HG03521 (cell line): ENCODE data around the gene CCT4.
"Not testable (repeated sequence)": the region's sequence is repeated elsewhere in the genome, so short reads cannot be mapped to it uniquely, and the experiment has no call there.

Source experiments
- ATAC-seq: cut with Tn5 transposase; IDR thresholded peaks from one replicate; pipeline ENCODE4 v1.9.1; 2021; ENCODE audit warnings: mild to moderate bottlenecking, moderate library complexity; ENCODE audit not compliant: unreplicated experiment

Gene CCT4

DNA sequence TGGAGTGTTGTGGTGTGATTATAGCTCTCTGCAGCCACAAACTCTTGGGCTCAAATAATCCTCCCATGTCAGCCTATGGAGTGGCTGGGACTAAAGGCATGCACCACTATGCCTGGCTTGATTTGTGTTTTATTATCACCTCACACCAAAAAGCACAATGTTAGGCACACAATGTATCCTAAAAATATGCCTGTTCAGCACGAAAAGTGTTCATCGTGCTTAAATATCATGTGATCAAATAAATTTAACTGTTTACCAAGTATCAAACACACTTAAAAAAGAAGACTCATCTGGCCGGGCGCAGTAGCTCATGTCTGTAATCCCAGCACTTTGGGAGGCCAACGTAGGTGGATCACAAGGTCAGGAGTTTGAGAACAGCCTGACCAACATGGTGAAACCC, 5.6 kb downstream of the CCT4 start:
- no peak for ATAC-seq

GRCh38 chr2:61879351-61879750, 9.1 kb downstream of the CCT4 start:
- ATAC-seq: not testable (repeated sequence)

- ATAC-seq: no peak
Observed at GRCh38 chr2:61878761-61879160, 9.7 kb downstream of the CCT4 start.

GRCh38 chr2:61877571-61878245, 10.7 kb downstream of the CCT4 start:
- no peak for ATAC-seq

GRCh38 chr2:61876400-61876799, 12.1 kb downstream of the CCT4 start:
- ATAC-seq: no peak

- not testable (repeated sequence) for ATAC-seq
Observed at GRCh38 chr2:61866482-61867089, 21.9 kb downstream of the CCT4 start.

DNA sequence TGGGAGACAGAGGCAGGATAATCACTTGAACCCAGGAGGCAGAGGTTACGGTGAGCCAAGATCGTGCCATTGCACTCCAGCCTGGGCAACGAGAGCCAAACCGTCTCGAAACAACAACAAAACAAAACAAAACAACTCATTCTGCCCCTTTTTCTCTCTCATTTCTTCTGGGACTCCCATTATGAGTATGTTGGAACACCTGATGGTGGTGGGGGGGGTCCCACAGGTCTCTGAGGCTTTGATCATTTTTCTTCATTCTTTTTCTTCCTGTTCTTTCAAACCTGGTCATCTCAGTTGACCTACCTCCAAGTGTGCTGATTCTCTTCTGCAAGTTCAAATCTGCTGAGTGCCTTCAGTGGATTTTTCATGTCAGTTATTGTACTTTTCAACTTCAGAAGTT, 26.4 kb downstream of the CCT4 start:
- no peak for ATAC-seq

DNA sequence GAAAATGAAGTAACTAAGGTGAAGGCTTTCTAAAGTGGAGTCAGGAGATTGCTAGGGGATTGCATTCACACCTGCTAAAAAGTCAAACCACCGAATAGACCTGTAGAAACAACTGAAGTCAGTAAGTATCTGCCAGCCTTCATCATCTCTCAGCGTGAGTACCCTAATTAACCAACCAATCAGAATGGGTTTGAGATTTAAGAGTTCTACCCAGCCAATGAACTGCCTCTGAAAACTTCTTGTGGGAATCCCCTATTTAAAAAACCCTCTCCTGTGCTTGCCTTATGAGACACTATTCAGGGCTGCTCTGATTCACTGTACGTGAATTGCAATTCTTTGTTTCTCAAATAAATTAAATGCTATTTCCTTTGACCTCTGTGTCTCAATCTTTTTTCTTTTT, 31.2 kb downstream of the CCT4 start:
- ATAC-seq: no peak

GRCh38 chr2:61855318-61855613, 33.2 kb downstream of the CCT4 start:
- ATAC-seq: no peak

DNA sequence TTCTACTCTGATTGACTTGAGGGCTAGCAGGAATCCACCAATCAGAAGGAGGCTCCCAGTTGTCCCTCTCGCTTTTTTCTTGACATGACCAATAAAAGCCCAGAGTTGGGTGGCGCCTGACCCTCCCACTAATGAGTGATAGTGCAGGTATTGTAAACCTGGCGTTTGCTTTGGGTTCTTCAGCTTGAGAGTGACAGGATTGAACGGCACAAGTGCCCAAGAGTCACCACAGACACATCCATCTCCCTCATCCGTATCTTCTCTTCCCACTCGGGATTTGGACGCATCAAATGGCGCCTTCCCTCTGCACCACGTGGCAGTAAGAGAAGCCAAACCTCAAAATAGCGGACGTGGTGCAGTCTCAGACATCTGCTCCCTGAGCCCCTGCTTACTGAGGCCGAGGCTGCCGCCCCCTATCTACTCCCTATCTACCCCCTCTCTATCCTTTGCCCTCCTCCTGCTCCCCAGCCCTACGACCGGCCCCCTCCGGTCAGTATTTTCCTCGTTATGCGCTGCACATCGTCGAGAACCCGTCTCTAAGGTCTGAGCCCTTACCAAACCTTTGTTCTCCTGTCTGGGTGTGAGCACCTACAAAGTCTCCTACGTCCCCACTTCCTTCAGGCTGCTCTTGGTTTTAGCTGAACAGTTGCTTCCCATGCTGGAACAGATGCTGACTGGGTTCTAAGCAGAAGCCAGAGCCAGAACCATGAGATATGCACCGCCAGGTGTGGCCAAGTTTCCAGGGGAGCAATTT, 33.7 kb downstream of the CCT4 start:
- peak; percentile 90 for ATAC-seq

- peak; percentile 72 for ATAC-seq
Observed at GRCh38 chr2:61853847-61854563, 34.5 kb downstream of the CCT4 start, which contains the start of gene FAM161A. Gene FAM161A, minus strand, starts transcription at chr2:61854060. Its CDS starts 19 bp downstream, at chr2:61854041.

DNA sequence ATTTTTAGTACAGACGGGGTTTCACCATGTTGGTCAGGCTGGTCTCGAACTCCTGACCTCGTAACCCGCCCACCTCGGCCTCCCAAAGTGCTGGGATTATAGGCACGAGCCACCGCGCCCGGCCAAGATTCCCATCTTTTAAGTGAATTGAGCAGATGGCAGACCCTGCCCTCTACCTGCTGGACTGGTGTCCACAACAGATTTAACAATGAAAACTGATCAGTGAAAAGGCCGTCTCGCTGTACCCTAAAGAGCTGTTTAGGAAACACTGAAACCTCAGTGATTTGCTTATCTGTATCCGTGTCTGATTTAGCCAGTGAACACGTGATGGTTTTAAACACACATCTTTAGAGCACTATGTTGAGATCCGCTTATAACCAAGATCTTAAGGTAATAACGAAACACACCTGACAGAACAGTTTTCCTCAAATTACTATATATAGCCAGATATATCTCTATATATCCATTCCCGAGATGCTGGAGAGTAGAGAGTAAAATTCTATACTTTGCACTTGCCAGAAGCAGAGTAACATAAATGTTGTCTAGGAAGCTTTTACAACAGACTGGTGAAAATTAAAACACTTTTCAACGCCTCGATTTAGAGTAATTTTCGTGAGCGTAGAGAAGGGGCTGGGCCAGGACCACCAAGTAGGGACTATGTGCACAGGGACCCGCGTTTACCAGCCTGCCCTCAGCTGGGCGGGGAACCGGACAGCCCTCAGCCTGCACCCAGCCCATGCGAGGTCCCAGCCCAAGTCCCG, 35.2 kb downstream of the CCT4 start:
- peak; percentile 45 for ATAC-seq

DNA sequence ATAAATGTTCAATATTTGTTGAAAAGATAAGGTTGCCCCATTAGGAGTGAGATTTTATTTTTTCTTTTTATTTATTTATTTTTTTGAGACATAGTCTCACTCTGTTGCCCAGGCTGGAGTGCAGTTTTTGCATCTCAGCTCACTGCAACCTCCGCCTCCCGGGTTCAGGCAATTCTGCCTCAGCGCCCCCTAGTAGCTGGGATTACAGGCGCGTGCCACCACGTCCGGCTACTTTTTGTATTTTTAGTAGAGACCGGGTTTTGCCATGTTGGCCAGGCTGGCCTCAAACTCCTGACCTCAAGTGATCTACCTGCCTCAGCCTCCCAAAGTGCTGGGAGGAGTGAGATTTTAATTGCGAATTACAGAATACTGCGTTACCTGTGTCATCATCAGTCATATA, 37.2 kb downstream of the CCT4 start:
- not testable (repeated sequence) for ATAC-seq

DNA sequence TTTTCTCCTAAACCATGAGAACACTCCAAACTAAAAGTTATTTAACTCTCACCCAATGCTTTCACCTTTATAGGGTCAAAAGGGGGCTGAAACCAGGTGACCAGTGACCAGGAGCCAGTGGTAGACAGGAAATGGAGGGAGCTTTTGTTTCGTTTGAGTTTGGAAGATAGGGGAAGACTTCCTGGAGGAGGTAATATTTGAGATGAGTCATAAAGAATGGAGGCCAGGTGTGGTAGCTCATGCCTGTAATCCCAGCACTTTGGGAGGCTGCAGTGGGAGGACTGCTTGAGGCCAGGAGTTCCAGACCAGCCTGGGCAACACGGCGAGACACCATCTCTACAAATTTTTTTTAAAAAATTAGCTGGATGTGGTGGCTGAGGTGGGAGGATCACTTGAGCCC, 43.1 kb downstream of the CCT4 start:
- no peak for ATAC-seq

DNA sequence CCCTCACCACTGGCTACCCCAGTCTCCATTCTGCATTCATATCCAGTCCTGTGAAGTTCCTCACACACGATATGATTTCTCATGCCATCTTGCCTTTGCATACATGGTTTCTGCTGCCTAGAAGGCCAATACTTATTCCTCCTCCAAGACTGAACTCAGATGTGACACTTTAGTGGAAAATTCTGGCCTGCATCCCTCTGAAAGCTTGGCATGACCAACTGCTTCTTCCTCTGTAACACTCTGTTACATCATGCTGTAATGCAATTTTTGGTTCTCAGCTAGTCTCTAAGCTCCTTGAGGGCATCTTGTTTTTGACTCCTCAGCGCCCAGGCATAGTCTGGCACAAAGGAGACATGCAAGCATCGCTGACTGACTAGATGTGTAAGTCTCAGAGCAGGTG, 47.2 kb downstream of the CCT4 start:
- ATAC-seq: no peak

DNA sequence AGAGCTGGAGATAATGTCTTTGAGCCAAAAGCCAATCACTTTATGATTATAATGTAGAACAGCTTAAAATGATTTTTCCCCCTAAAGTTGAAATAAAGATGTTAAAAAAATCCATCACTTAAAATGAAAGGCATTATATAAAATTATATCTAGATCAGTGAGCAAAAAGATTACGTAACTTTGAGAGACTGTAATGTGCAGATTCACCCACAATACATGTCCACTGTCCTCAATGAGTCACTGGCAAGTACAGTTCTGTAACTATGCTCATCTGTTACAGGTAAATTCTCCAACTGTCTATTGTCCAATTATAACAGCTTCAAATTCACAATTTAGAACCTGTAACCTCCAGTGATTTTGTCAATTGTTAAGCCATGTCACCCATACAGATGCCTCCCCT, 53.6 kb downstream of the CCT4 start:
- ATAC-seq: no peak

- ATAC-seq: no peak
Observed at GRCh38 chr2:61833971-61834370, 54.5 kb downstream of the CCT4 start.

DNA sequence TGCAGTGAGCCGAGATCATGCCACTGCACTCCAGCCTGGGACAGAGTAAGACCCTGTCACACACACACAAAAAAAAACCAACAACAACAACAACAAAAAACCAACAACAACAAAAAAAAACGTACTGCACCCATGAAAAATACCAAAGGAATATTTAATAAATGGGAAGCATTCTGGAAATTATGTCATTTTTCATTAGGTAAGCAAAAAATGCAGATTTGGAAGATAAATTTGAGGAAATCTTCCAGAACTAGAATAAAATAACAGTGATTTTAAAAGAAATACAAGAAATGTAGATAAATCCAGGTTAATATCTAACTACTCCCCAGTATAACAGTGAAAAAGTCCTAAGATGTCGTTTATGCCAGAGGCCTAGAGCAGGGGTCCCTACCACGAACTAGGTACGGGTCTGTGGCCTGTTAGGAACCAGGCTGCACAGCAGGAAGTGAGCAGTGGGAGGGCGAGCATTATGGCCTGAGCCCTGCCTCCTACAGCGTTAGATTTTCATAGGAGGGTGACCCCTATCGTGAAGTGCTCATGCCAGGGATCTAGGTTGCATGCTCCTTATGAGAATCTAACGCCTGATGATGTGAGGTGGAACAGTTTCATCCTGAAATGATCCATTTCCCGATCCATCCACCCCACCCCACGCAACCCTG, 56.1 kb downstream of the CCT4 start:
- ATAC-seq: no peak

- ATAC-seq: no peak
Observed at GRCh38 chr2:61822255-61822654, 66.2 kb downstream of the CCT4 start.
